ENCODE measurements around the gene XPR1. TPM values are rescaled to one million over a fixed set of nuclear protein-coding genes. Genes with fewer than 3 reads are reported as not detected.

Gene XPR1
- total RNA-seq, 1 experiment from 2014 or later, result 36.1 TPM

GRCh38 chr1:180887841-180888240, 256.0 kb downstream of the XPR1 start:
- in situ Hi-C loops (cut with HindIII; ENCODE audit: low pct_unique_long_range_greater_than_20kb, low sequenced_read_pairs), result no loop called here
- no TSS peak for BruUV-seq (replicated peaks)
- Histone ChIP-seq H3K4me1 (ENCODE audit: control insufficient read depth, insufficient read depth, low read length) (no peaks in the 10 kb centered on the region), H3K27ac (ENCODE audit: low read length) (no peak overlapping the region), H3K4me3 (ENCODE audit: low read depth in 2 of 2, low read length in 2 of 2) (no peak overlapping the region), H3K9me3 (ENCODE audit: control insufficient read depth, insufficient read depth, low read depth, low read length) (no peaks in the 10 kb centered on the region), H3K27me3 (ENCODE audit: control insufficient read depth, insufficient read depth, low read length) (no peaks in the 10 kb centered on the region), H3K36me3 (ENCODE audit: control insufficient read depth, insufficient read depth, low read length) (no peaks in the 10 kb centered on the region)
- DNase-seq (ENCODE audit: low read depth, low spot score) (no peak), ATAC-seq (no peak)
- intact Hi-C loops (cut with micrococcal nuclease; ENCODE audit: unreplicated experiment), result no loop called here
- POLR2A ChIA-PET, result no interaction called here
- TF ChIP-seq SIN3A (IDR thresholded peaks at IDR 0.05; ENCODE audit: borderline replicate concordance, insufficient read depth, low read depth, low read length), result no peak
- TF ChIP-seq POLR2AphosphoS5 (IDR thresholded peaks at IDR 0.05; ENCODE audit: low read depth, low read length), result no peak
- TF ChIP-seq, protein P1, sequence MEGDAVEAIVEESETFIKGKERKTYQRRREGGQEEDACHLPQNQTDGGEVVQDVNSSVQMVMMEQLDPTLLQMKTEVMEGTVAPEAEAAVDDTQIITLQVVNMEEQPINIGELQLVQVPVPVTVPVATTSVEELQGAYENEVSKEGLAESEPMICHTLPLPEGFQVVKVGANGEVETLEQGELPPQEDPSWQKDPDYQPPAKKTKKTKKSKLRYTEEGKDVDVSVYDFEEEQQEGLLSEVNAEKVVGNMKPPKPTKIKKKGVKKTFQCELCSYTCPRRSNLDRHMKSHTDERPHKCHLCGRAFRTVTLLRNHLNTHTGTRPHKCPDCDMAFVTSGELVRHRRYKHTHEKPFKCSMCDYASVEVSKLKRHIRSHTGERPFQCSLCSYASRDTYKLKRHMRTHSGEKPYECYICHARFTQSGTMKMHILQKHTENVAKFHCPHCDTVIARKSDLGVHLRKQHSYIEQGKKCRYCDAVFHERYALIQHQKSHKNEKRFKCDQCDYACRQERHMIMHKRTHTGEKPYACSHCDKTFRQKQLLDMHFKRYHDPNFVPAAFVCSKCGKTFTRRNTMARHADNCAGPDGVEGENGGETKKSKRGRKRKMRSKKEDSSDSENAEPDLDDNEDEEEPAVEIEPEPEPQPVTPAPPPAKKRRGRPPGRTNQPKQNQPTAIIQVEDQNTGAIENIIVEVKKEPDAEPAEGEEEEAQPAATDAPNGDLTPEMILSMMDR (IDR thresholded peaks at IDR 0.05), result no peak
- no peak for TF ChIP-seq REST (IDR thresholded peaks at IDR 0.05; ENCODE audit: insufficient read depth in 1 of 2, low read depth in 2 of 2, low read length in 1 of 2)
- no peak for TF ChIP-seq TCF7L2 (IDR thresholded peaks at IDR 0.05; ENCODE audit: low read depth, low read length)
- CTCF ChIA-PET, result no interaction called here

DNA sequence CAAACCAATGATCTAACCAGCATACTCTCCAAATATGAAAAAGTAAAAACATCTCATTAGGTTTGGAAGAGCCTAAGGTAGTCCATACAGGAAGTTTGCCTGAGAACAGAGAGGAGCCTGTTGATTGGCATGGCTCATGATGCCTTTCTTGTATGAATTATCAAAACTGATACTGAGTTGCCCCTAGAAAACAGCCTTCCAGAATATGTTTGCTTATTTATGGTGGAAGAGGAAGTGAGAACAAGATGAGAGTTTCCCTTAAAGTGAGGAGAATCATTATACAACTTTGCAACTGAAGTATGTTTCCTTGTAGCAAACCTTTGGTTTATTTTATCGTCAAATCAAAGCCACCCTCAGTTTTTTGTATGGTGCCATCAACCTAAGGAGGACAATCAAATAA, 257.0 kb downstream of the XPR1 start:
- intact Hi-C loops (cut with micrococcal nuclease; ENCODE audit: unreplicated experiment) (no loop called here), in situ Hi-C loops (cut with HindIII; ENCODE audit: low pct_unique_long_range_greater_than_20kb, low sequenced_read_pairs) (no loop called here)
- ChIA-PET CTCF (no interaction called here), POLR2A (no interaction called here)
- TF ChIP-seq, protein P1 (IDR thresholded peaks at IDR 0.05), result no peak
- TF ChIP-seq POLR2AphosphoS5 (IDR thresholded peaks at IDR 0.05; ENCODE audit: low read depth, low read length) (no peak), REST (IDR thresholded peaks at IDR 0.05; ENCODE audit: insufficient read depth in 1 of 2, low read depth in 2 of 2, low read length in 1 of 2) (no peak), TCF7L2 (IDR thresholded peaks at IDR 0.05; ENCODE audit: low read depth, low read length) (no peak)
- Histone ChIP-seq H3K36me3 (ENCODE audit: control insufficient read depth, insufficient read depth, low read length) (no peaks in the 10 kb centered on the region), H3K4me3 (ENCODE audit: low read depth in 2 of 2, low read length in 2 of 2) (no peak overlapping the region), H3K9me3 (ENCODE audit: control insufficient read depth, insufficient read depth, low read depth, low read length) (no peaks in the 10 kb centered on the region), H3K4me1 (ENCODE audit: control insufficient read depth, insufficient read depth, low read length) (no peaks in the 10 kb centered on the region), H3K27ac (ENCODE audit: low read length) (no peak overlapping the region), H3K27me3 (ENCODE audit: control insufficient read depth, insufficient read depth, low read length) (no peaks in the 10 kb centered on the region)
- no peak for DNase-seq (ENCODE audit: low read depth, low spot score)
- BruUV-seq (replicated peaks), result no TSS peak
- ATAC-seq, result no peak
